ENCODE measurements around the gene KLHDC7B.

GRCh38 chr22:50563413-50564160 is 17.9 kb downstream of the KLHDC7B start:
- TF ChIP-seq, protein P1, sequence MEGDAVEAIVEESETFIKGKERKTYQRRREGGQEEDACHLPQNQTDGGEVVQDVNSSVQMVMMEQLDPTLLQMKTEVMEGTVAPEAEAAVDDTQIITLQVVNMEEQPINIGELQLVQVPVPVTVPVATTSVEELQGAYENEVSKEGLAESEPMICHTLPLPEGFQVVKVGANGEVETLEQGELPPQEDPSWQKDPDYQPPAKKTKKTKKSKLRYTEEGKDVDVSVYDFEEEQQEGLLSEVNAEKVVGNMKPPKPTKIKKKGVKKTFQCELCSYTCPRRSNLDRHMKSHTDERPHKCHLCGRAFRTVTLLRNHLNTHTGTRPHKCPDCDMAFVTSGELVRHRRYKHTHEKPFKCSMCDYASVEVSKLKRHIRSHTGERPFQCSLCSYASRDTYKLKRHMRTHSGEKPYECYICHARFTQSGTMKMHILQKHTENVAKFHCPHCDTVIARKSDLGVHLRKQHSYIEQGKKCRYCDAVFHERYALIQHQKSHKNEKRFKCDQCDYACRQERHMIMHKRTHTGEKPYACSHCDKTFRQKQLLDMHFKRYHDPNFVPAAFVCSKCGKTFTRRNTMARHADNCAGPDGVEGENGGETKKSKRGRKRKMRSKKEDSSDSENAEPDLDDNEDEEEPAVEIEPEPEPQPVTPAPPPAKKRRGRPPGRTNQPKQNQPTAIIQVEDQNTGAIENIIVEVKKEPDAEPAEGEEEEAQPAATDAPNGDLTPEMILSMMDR (IDR thresholded peaks at IDR 0.05): no peak
- no peak for TF ChIP-seq ZFX (IDR thresholded peaks at IDR 0.05; ENCODE audit: borderline replicate concordance)
